Neuronal stem cell (in vitro differentiated cells): ENCODE measurements around the gene CCDC197.
A peak's percentile ranks its signal among the peaks of the same experiment; 100 is the strongest.

Experiments
- DNase-seq: peaks from one replicate; pipeline ENCODE4 v3.0.0-alpha.2; 2013; ENCODE audit warnings: low spot score
- H2AFZ ChIP-seq: one replicate; pipeline ENCODE4 v1.6.1; 2013; ENCODE audit warnings: mild to moderate bottlenecking, low read length, inconsistent platforms
- H2AK5ac ChIP-seq: 2 replicates; pipeline ENCODE4 v1.6.1; 2013; ENCODE audit warnings: low read depth, mild to moderate bottlenecking, inconsistent platforms, low read length, moderate library complexity, mixed read lengths
- H2BK120ac ChIP-seq: 2 replicates; pipeline ENCODE4 v1.6.1; 2013; ENCODE audit warnings: low read depth, mild to moderate bottlenecking, inconsistent platforms, low read length, moderate library complexity, mixed read lengths
- H2BK12ac ChIP-seq: one replicate; pipeline ENCODE4 v1.6.1; 2013; ENCODE audit warnings: low read length, inconsistent platforms
- H2BK15ac ChIP-seq: 2 replicates; pipeline ENCODE4 v1.6.1; 2013; ENCODE audit warnings: mild to moderate bottlenecking, low read length, inconsistent platforms, mixed read lengths
- H2BK5ac ChIP-seq: one replicate; pipeline ENCODE4 v1.6.1; 2013; ENCODE audit warnings: inconsistent platforms, mild to moderate bottlenecking, low read length, moderate library complexity
- H3K14ac ChIP-seq: one replicate; pipeline ENCODE4 v1.6.1; 2013; ENCODE audit warnings: low read length, inconsistent platforms
- H3K18ac ChIP-seq: 2 replicates; pipeline ENCODE4 v1.6.1; 2013; ENCODE audit warnings: low read length, inconsistent platforms
- H3K23ac ChIP-seq: 2 replicates; pipeline ENCODE4 v1.6.1; 2013; ENCODE audit warnings: low read depth, mild to moderate bottlenecking, mixed read lengths, low read length, inconsistent platforms; ENCODE audit not compliant: poor library complexity
- H3K27ac ChIP-seq: replicated peaks from 3 replicates; pipeline ENCODE4 v1.5.1; 2013; ENCODE audit warnings: low read length, inconsistent platforms
- H3K27me3 ChIP-seq, 3 experiments: 2 replicates each; pipeline ENCODE4 v1.6.1; 2013; ENCODE audit warnings: low read length in 3 of 3, mild to moderate bottlenecking in 2 of 3, inconsistent platforms in 1 of 3, low read depth in 1 of 3, mixed read lengths in 1 of 3, moderate library complexity in 1 of 3; ENCODE audit not compliant: control insufficient read depth in 3 of 3, insufficient read depth in 3 of 3
- H3K36me3 ChIP-seq, 2 donors: replicated peaks in 1 of 2; 2 replicates each; pipeline ENCODE4 v1.6.1; 2013; ENCODE audit warnings: low read length in 2 of 2; ENCODE audit not compliant: control insufficient read depth in 2 of 2, insufficient read depth in 2 of 2
- H3K4ac ChIP-seq: 2 replicates; pipeline ENCODE4 v1.6.1; 2013; ENCODE audit warnings: inconsistent platforms, mild to moderate bottlenecking, low read length, moderate library complexity
- H3K4me1 ChIP-seq, 2 donors: 1 replicate in 1 of 2; 2 replicates in 1 of 2; pipeline ENCODE4 v1.6.1; 2013; ENCODE audit warnings: low read length in 2 of 2, low read depth in 1 of 2; ENCODE audit not compliant: control insufficient read depth in 2 of 2, insufficient read depth in 1 of 2
- H3K4me2 ChIP-seq: one replicate; pipeline ENCODE4 v1.6.1; 2013; ENCODE audit warnings: mild to moderate bottlenecking, low read length, inconsistent platforms; ENCODE audit not compliant: insufficient read depth, poor library complexity, severe bottlenecking
- H3K4me3 ChIP-seq, 2 donors: 2 replicates each; pipeline ENCODE4 v1.5.1; 2013; ENCODE audit warnings: low read length in 2 of 2, mild to moderate bottlenecking in 2 of 2, inconsistent platforms in 1 of 2, moderate library complexity in 1 of 2
- H3K79me1 ChIP-seq: one replicate; pipeline ENCODE4 v1.6.1; 2013; ENCODE audit warnings: low read depth, mild to moderate bottlenecking, inconsistent platforms, low read length, moderate library complexity
- H3K9ac ChIP-seq: one replicate; pipeline ENCODE4 v1.6.1; 2013; ENCODE audit warnings: mild to moderate bottlenecking, low read depth, low read length, inconsistent platforms; ENCODE audit not compliant: poor library complexity
- H3K9me3 ChIP-seq, 2 donors: replicated peaks in 1 of 2; 2 replicates each; pipeline versions ENCODE3 to v1.6.1; 2013; ENCODE audit warnings: low read length in 2 of 2, mild to moderate bottlenecking in 2 of 2, inconsistent platforms in 1 of 2, low read depth in 1 of 2, mixed read lengths in 1 of 2, moderate library complexity in 1 of 2; ENCODE audit not compliant: control insufficient read depth in 2 of 2, insufficient read depth in 1 of 2
- H4K8ac ChIP-seq: one replicate; pipeline ENCODE4 v1.6.1; 2013; ENCODE audit warnings: low read depth, mild to moderate bottlenecking, inconsistent platforms, low read length, moderate library complexity
- H4K91ac ChIP-seq: one replicate; pipeline ENCODE4 v1.6.1; 2013; ENCODE audit warnings: low read length, low read depth, mild to moderate bottlenecking, inconsistent platforms; ENCODE audit not compliant: poor library complexity
- WGBS, 2 donors: extraction: QIAGEN DNeasy Blood & Tissue Kit; methylation state at CpG; one replicate each; pipeline ENCODE4 v1.1.7; 2013; ENCODE audit warnings: missing lambda C conversion rate in 2 of 2, mixed read lengths in 1 of 2; ENCODE audit not compliant: insufficient read length in 2 of 2, insufficient replicate concordance in 1 of 2; ENCODE audit errors: extremely low coverage in 2 of 2; 5-methylcytosine and 5-hydroxymethylcytosine counted together

The CCDC197 gene

GRCh38 chr14:94043756-94044475 is 46.8 kb downstream of the CCDC197 start:
- Histone ChIP-seq H3K36me3 (peaks cover 27 to 58% of the 10 kb centered on the region in 2 donors), H4K8ac (peak overlapping the region; percentile 74), H2BK15ac (no peak overlapping the region), H2AK5ac (no peak overlapping the region), H3K23ac (no peak overlapping the region), H3K79me1 (no peaks in the 10 kb centered on the region), H3K27me3 (no peaks in the 10 kb centered on the region), H2BK120ac (no peak overlapping the region), H3K18ac (no peak overlapping the region), H3K4me1 (peaks cover 0 to 2% of the 10 kb centered on the region in 2 donors), H3K14ac (no peak overlapping the region), H2BK5ac (no peak overlapping the region), H3K9ac (no peak overlapping the region), H3K4me3 (no peak overlapping the region), H4K91ac (no peak overlapping the region), H2BK12ac (no peak overlapping the region), H3K4ac (no peak overlapping the region), H2AFZ (no peak overlapping the region), H3K27ac (no peak overlapping the region), H3K9me3 (no peaks in the 10 kb centered on the region), H3K4me2 (no peak overlapping the region)
- no peak for DNase-seq
- no CpG with 5 or more reads among the region's 14 CpGs for WGBS, 2 donors

- Histone ChIP-seq H3K79me1 (no peaks in the 10 kb centered on the region), H4K8ac (no peak overlapping the region)
These were observed 47.5 kb downstream of the CCDC197 start for GRCh38 chr14:94044476-94045091.

GRCh38 chr14:94045101-94045500 is 48.0 kb downstream of the CCDC197 start:
- H3K18ac ChIP-seq, result no peak overlapping the region
- H4K8ac ChIP-seq, result no peak overlapping the region
- no CpG with 5 or more reads among the region's 8 CpGs for WGBS, 2 donors
- H3K27ac ChIP-seq, result no peak overlapping the region
- H3K9me3 ChIP-seq, result no peaks in the 10 kb centered on the region
- H2BK12ac ChIP-seq, result no peak overlapping the region
- H4K91ac ChIP-seq, result no peak overlapping the region
- no peak overlapping the region for H2AFZ ChIP-seq
- H2BK5ac ChIP-seq, result no peak overlapping the region
- H3K14ac ChIP-seq, result no peak overlapping the region
- H2AK5ac ChIP-seq, result no peak overlapping the region
- no peaks in the 10 kb centered on the region for H3K79me1 ChIP-seq
- no peak for DNase-seq
- H2BK120ac ChIP-seq, result no peak overlapping the region
- H3K27me3 ChIP-seq, result no peaks in the 10 kb centered on the region
- H3K4me3 ChIP-seq, result no peak overlapping the region
- no peak overlapping the region for H3K9ac ChIP-seq
- H2BK15ac ChIP-seq, result no peak overlapping the region
- H3K23ac ChIP-seq, result no peak overlapping the region
- H3K36me3 ChIP-seq, result peaks cover 34 to 70% of the 10 kb centered on the region in 2 donors
- no peaks in the 10 kb centered on the region for H3K4me1 ChIP-seq
- no peak overlapping the region for H3K4me2 ChIP-seq
- H3K4ac ChIP-seq, result no peak overlapping the region

More at GRCh38 chr14:94044476-94045091, 47.5 kb downstream of the CCDC197 start:
- H3K18ac ChIP-seq, result no peak overlapping the region
- no peak overlapping the region for H2BK15ac ChIP-seq
- no peak for DNase-seq
- H3K27me3 ChIP-seq, result no peaks in the 10 kb centered on the region
- H3K23ac ChIP-seq, result no peak overlapping the region
- peaks cover 30 to 64% of the 10 kb centered on the region in 2 donors for H3K36me3 ChIP-seq
- no peak overlapping the region for H2AFZ ChIP-seq
- no peak overlapping the region for H2BK5ac ChIP-seq
- no peaks in the 10 kb centered on the region for H3K4me1 ChIP-seq
- no peak overlapping the region for H2BK120ac ChIP-seq
- no peak overlapping the region for H3K4ac ChIP-seq
- H3K4me3 ChIP-seq, result no peak overlapping the region
- no peak overlapping the region for H3K27ac ChIP-seq
- no peak overlapping the region for H2BK12ac ChIP-seq
- no peak overlapping the region for H4K91ac ChIP-seq
- no peak overlapping the region for H3K14ac ChIP-seq
- H3K9ac ChIP-seq, result no peak overlapping the region
- H3K4me2 ChIP-seq, result no peak overlapping the region
- H3K9me3 ChIP-seq, result no peaks in the 10 kb centered on the region
- no CpG with 5 or more reads among the region's 20 CpGs for WGBS, 2 donors
- H2AK5ac ChIP-seq, result no peak overlapping the region

GRCh38 chr14:94045563-94046345 is 48.7 kb downstream of the CCDC197 start:
- H3K79me1 ChIP-seq, result no peaks in the 10 kb centered on the region
- no peak overlapping the region for H3K4ac ChIP-seq
- no peak overlapping the region for H4K91ac ChIP-seq
- no peak overlapping the region for H2BK5ac ChIP-seq
- no peak overlapping the region for H2BK15ac ChIP-seq
- no peak overlapping the region for H3K4me2 ChIP-seq
- no peak overlapping the region for H3K14ac ChIP-seq
- no peaks in the 10 kb centered on the region for H3K27me3 ChIP-seq
- H3K4me1 ChIP-seq, result no peaks in the 10 kb centered on the region
- H2BK12ac ChIP-seq, result no peak overlapping the region
- no peak overlapping the region for H2AFZ ChIP-seq
- no CpG with 5 or more reads among the region's 19 CpGs for WGBS, 2 donors
- H2BK120ac ChIP-seq, result no peak overlapping the region
- H3K23ac ChIP-seq, result no peak overlapping the region
- H4K8ac ChIP-seq, result no peak overlapping the region
- no peak overlapping the region for H3K27ac ChIP-seq
- H3K9me3 ChIP-seq, result no peaks in the 10 kb centered on the region
- no peak overlapping the region for H3K18ac ChIP-seq
- DNase-seq, result no peak
- peaks cover 38 to 76% of the 10 kb centered on the region in 2 donors for H3K36me3 ChIP-seq
- no peak overlapping the region for H3K4me3 ChIP-seq
- no peak overlapping the region for H2AK5ac ChIP-seq
- no peak overlapping the region for H3K9ac ChIP-seq
